GM21528 (cell line): ENCODE results near the gene TNFRSF25.
"Not testable (repeated sequence)": the region's sequence is repeated elsewhere in the genome, so short reads cannot be mapped to it uniquely, and the experiment has no call there.

Experiments
- ATAC-seq: cut with Tn5 transposase; IDR thresholded peaks from one replicate; pipeline ENCODE4 v1.9.1; 2021; ENCODE audit warnings: mild to moderate bottlenecking, moderate library complexity; ENCODE audit not compliant: unreplicated experiment, low FRiP score

The TNFRSF25 gene

DNA sequence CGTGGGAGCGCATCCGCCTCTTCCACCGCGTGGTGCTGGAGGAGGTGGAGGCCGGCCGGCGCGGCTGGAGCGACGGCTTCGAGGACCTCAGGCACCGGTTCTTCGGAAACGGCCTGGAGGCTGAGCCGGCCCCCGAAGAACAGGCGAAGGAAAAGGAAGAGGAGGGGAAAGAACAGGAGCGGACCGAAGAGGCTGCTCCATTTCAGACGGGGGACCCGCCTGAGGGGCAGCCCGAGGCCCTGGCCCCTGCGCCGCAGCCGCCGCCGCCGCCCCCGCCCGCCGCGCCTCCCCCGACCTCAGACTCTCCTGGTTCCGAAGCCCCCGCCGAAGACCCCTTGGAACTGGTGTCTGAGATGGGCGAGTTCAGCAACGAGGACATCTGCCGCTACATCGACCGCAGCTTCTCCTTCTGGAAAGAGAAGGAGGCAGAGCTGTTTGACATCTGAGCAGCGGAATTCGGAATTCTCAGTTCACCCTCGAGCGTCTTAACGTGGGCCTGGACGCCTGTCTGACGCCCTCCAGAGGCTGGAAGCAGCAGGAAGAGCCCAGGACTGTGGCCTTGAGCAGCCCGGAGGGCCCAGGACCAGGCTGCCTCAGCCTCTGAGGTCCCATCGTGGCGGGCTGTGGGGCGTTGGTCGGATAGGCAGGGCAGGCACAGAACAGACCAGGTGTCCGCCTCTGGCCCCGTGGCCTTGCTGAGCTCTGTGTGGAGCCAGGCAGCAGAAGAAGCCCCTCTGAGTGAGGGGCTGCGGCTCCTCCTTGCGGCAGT, 10.0 kb downstream of the TNFRSF25 start:
- ATAC-seq: not testable (repeated sequence)

DNA sequence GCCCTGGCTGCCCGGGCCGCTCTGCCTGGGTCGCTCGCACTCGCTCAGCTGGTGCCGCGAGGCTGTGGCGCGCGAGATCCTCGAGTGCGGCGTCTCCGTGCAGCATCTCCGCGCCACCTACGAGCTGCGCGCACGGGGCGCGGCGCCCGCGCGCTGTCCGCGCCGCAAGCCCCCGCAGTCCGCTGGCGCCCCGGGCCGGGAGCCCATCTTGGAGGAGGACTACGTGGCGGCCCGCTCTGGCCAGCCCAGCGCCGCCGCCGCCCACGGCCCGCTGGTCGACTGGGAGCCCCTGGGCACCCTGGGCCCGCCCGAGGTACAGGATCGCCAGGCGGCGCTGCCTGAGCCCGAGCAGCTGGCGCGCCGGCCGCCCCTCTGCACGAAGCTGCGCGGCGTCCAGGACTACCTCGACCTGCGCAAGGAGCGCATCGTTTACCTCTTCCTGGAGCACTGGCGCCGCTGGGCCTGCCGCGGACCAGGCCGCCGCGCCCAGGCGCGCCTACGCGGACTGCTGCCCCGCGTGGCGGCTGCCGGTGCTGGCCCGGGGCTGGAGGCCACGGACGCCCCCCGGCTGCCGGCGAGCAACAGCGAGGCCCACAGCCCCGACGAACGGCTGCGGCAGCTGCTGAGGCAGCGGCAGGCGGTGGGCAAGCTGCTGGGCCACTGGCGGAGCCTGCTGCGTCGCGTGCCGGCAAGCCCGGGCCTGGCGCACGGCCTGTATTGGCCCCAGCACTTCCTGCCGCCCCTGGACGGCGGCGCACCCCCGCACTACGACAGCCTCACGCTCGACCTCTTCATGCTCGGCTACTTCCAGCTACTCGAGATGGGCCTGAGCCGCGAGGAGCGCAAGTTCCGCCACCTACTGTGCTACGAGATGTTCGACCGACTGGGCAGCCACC, 10.9 kb downstream of the TNFRSF25 start:
- ATAC-seq: no peak

DNA sequence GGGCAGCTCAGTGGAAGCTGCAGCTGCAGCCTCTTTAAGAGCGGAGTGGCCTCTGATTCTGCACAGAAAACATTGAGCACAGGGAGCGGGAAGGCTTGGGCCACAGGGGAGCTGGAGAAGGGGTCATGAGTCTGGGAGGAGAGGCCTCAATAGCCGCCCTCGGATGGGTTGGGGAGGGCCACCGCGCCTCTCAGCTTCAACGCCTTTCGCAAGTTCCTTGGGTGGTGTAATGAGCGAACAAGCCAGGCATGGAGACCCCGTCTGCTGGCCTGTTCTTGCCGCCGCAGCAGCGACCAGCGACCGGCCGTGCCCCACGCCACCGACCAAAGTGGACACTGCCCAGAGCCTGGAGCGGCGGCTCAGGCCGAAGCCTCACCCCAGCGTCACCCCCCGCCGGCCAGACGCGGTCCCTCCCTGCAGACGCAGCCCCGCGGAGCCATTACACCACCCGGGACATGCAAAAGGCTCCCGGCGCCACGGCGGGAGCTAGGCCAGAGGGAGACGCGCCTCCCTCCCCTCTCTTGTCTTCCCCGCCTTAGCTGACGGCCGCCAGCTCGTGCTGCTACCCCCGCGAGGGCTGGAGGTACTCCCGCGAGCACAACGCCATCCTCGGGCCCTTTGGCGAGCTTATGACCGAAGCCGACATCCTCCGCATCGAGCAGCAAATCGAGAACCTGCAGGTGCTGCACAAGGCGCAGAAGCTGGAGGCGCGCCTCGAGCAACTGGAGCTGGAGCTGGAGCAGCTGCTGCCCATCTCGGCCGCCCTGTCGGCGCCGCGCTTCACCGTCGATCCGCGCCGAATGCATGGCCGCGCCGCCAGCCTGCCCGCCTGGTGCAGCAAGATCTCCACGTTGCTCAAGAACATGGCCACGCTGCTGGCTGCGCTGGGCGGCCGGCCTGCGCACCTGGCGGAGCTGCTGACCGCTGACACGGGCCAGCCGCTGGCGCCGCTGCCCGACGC, 11.8 kb downstream of the TNFRSF25 start:
- not testable (repeated sequence) for ATAC-seq

DNA sequence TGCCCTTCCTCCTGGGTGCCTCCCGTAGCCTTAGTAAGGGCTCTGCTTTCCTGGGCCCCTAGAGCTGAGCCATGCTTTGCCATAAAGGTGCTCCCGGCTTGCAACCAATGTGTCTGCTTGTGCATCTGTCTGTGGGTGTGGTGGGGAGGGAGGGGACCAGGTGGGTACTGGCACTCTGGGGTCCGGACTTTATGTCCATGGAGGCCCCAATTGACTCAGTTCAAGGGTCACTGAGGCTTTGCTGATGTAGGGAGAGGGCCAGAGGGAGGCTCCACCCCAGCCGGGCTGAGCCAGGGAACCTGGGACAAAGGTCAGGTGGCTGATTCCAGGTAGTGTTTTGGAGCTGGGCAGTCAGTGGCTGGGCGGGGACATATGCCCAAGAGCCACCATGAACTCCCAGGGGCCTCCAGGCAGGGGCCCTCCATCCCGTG, 15.0 kb downstream of the TNFRSF25 start:
- ATAC-seq: no peak

DNA sequence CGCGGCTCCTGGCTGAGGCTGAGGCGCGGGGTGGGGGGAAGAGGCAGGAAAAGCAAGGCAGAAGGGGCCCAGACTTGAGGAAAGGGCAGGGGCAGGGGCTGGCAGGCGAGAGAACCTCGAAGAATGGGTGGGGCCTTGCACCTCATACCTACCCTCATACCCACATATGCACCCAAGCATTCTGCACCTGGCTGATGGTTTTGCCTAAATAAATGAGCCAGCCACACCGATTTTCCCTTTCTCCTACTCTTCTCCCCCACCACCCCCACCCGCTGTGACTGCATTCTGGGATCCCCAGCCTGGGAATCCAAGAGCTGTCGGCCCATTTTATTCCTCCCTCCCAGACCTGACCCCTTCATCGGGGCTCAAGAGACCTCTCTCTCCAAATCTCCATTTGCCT, 15.5 kb downstream of the TNFRSF25 start:
- ATAC-seq: not testable (repeated sequence)

DNA sequence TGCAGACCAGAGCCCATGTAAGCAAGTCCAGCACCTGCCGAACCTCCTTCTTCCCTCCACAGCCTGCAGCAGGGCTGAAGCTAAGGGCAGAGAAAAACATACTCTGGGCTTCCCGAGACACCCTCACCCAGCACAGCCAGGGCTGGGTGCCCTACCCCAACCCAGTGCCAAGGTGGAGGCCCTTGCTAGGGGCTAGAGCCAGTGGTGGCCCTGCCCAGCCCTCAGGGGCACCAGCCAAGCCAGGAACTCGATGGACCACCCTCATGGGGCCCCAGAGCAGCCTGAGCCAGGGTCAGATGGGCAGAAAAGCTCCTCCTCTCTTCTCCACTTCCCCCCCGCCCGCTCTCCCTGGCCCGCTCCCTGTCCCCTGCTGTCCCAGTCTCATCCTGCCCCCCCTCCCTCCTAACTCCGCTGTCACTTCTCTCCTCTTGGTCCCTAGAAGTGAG, 15.9 kb downstream of the TNFRSF25 start:
- ATAC-seq: no peak

DNA sequence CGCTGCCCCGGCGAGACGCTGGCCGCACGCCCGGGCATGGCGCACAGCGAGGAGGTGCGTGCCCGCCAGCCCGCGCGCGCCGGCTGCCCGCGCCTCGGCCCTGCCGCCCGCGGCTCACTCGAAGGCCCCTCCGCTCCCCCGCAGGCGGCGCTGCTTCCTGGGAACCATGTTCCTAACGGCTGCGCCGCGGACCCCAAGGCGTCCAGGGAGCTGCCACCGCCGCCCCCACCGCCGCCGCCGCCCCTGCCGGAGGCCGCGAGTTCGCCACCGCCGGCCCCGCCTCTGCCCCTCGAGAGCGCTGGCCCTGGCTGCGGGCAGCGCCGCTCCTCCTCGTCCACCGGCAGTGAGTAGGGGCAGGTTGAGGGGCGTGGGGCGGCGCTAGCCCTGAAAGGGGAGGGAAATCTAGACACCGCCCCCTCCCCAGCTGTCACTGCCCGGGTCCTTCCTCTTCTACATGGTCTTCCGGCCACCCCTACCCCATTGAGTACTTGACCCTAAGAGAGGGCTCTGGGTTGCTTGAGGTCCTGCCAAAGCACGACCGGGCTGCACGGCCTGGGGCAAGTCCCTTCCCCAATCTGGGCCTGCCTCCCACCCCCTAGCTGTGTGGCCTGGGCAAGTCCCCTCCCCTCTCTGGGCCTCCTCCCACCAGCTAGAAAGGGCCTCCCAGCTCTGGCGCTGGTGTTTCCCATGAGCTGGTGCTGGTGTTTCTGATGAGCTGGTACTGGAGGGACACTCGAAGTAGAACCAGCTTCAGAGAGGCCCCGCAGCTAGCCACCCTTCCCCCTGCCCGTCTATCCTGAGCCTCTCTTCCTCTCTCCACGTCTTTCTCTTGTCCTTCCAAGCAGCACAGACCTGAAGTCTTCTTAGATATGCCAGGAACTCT, 17.0 kb downstream of the TNFRSF25 start:
- ATAC-seq: no peak

DNA sequence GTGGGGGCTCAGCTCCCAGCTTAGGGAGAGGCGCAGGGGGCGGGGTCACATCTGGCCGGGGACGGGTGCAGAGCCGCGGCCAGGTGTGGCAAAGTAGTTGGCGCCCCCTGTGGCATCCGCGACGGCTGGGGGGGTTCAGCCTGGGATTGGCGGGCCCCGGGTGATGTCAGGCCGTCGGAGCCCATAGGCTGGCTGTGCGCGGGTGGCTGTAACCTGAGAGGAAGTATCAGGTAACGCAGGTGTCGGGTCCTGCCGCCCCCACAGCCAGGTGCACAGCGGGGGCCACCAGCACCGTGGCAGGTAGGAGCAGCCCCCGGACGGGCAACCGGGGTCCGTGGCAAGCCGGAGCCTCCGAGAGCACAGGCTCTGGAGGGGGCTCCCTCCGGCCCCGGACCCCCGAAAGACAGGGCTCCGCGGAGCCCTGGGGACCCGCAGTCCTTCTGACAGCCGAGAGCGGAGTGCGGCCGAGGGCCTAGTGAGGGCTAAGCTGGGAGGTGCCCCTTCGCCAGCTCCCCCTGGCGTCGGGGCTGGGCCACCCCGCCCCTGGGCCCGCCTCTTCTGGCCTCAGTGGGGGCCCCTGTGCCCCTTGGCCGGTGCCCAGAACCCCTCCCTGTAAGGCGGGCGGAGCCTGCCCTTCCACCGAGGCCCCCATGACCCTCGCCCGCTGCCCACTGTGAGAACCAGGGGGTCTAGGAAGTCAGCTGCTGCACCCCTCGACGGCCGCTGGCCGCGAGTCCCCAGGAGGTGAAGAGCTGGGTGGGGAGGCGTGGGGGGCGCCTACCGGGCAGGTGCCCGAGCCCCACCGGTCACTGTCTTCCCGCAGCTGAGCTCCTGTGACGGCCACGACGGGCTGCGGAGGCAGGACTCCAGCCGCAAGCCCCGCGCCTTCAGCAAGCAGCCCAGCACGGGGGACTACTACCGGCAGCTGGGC, 17.9 kb downstream of the TNFRSF25 start:
- ATAC-seq: no peak

DNA sequence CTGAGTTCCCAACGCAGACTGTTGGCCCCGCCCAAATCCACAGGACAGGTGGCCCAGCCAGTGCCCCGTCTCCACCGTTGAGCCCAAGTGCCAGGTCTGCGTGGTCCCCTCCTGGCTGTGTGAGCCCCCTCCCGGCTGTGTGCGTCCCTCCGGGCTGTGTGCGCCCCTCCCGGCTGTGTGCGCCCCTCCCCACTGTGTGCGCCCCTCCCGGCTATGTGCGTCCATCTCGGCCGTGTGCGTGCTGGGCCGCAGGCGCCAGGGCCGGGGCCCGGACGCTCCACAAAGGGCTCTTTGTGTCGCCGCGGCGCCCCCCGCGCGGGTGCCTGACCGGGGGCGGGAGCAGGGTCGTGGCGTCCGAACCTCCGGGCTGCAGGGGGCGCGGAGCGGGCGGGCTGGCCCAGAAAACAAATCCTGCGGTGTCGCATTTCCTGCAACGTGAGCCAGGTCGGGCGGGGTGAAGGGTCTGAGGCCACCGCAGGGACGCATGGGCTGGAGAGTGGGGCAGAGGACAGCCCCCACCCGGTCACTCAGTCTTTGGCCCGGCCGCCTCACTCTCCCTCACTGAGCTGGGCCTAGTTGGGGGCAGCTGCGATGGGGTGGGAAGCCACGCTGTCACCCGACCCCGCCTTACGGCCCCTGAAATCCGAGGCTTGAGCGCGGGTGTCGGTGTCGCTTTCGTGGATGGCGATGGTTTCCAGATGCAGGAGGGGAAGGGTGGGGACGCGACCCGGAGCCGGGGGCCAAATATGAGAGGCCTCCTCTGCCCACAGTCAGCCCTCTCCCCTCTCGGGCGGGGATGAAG, 18.8 kb downstream of the TNFRSF25 start:
- no peak for ATAC-seq

DNA sequence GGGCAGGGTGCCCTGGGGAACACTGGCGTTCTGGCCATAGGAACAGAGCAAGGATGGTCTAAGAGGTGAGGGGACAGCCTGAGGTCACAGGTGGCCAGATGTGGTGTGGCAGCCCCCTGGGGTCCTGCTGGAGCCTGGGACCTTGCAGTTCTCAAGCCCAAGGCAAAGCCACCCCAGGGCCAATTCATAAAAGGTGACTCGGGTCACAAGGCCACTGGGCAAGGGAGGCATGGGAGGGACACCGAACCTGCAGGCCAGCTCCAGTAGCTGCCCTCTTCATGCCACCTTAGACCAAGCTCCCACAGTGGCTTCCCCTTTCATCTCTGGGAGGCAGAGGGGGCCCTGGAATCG, 19.3 kb downstream of the TNFRSF25 start:
- no peak for ATAC-seq

DNA sequence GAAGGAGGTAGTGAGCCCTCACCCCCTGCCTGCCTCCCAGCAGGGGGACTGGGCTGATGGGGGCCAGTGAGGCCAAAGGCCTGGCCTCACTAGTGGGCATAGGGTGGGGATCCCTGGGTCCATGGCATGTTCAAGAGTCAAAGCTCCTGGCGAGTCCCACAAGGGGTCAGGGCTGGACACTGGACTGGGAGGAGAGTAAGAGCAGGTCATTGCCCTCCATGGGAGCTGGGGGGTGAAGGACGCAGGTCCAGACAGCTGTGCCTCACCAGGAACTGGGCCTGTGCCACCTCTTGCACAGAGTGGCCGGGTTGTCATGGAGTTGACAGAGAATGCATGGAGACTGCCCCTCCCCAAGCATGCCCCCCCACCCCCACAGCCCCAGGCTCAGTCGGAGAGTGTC, 20.0 kb downstream of the TNFRSF25 start:
- ATAC-seq: not testable (repeated sequence)

DNA sequence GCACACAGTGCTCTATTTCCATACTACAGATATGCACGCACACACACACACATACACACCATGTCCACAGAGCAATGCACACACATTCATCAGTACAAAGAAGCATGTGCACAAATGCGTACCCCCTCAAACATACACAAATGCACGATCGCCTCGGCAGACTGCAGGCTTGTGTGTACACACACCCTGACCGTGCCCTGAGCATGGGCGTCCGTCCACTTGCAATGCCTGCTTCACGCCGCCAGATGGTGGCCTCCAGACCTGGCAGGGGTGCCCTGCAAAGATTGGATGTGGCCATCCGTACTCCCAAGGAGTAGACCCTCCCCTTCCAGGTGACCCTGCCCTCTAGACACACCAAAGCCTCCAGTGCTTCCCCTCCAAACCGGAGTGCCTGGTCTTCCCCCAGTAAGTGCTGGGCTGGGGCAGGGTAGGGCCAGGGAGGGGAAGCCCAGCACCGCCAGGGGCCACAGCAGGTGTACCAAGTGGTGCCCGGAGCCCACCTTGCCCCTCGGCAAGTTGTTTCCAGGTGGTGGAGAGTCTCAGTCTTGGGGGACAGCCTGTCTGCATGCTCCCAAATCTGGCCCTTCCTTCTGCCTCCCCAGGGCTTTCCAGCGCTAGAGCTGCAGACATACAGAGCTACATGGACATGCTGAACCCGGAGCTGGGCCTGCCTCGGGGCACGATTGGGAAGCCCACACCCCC, 20.8 kb downstream of the TNFRSF25 start:
- no peak for ATAC-seq

DNA sequence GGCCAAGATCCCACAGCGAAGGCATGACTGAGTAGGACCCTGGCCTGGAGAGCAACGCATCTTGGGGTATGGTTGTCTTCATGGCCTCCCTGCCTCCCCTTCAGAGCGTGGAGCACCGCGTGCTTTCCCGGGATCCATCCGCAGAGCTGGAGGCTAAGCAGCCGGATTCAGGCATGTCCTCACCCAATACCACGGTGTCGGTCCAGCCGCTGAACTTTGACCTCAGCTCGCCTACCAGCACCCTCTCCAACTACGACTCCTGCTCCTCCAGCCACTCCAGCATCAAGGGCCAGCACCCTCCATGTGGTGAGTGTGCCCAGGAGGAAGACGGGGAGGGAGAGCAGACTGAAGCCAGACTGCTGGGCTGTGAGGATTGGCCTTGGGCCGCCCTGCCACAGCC, 21.6 kb downstream of the TNFRSF25 start:
- ATAC-seq: no peak

DNA sequence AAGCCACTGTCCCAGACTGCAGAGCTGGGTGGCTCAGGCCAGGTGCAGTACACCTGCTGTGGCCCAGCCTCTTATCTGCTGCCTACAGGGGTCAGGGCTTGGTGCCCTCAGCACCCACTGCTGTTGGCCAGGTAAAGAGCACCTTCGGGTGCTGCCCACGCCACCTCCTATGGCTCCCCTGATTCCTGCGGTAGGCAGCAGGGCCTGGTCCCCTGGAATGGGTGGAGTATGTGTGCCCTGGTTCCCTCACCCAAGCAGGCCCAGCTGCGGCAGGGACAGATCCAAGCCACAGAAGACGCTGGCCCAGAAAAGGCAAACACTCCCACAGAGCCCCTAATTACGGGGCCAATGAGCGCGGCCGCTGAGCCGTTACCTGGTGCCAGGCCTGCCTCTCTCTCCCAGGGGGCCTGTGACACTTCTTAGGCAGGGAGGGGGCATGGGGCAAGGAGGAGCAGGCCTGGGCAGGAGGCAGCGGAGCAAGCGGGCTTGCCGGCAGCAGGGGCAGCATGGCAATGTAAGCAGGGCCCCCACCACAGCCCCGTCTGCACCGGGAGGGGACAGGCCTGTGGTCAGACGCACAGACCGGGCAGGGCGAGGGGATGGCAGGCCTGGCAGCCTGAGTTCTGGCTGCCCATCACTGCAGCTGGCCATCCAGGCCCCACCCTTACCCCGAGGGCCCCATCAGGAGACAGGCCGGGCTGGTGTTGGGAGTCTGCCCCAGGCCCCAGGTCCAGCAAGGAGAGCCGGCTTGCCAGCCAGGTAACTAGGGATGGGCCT, 22.4 kb downstream of the TNFRSF25 start:
- no peak for ATAC-seq

DNA sequence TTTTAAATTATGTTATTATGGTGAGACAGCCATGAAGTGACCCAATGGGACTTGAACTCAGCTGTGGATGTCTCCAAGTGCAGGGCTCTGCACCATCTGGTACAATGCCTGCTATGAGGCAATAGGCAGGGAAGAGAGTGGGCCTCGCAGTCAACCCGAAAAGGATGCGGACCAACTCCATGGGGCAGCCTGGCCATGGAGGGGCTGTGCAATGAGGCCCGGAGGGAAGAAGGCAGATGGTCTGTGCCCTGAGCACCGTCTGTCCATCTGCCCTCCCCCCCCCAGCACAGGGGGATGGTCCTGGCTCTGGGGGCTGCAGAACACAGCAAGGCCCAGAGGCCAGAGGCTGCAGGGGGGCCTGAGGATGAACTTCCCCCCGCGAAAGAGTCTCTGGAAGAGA, 24.4 kb downstream of the TNFRSF25 start:
- ATAC-seq: no peak
